Ovary (tissue), 9 donors: ENCODE data around the gene ARRDC4. TPM values are rescaled to one million over a fixed set of nuclear protein-coding genes. Genes with fewer than 3 reads are reported as not detected.

Experiments
- DNase-seq, 5 donors: peaks; one replicate each; pipeline ENCODE4 v3.0.0-alpha.2; 2019 to 2020
- H3K27ac ChIP-seq, 2 donors: fragments of 200-600 bp; one replicate each; pipeline versions ENCODE4 v1.5.1 to v1.8.0; 2019 to 2022
- H3K27me3 ChIP-seq: fragments of 200-600 bp; one replicate; pipeline ENCODE4 v1.8.0; 2022
- H3K36me3 ChIP-seq: fragments of 200-600 bp; sonication (generic); one replicate; pipeline ENCODE4 v1.5.1; 2019
- H3K4me1 ChIP-seq: one replicate; pipeline ENCODE4 v1.8.1; 2013; ENCODE audit warnings: mild to moderate bottlenecking, moderate library complexity; ENCODE audit not compliant: insufficient read depth
- H3K4me3 ChIP-seq: fragments of 200-600 bp; sonication (generic); one replicate; pipeline ENCODE4 v1.5.1; 2017
- H3K9me3 ChIP-seq, 2 donors: fragments of 200-600 bp in 1 of 2; sonication (generic) in 1 of 2; one replicate each; pipeline versions ENCODE4 v1.5.1 to v1.8.1; 2013 to 2019; ENCODE audit warnings: mild to moderate bottlenecking in 1 of 2, moderate library complexity in 1 of 2
- EP300 ChIP-seq: sonication (generic); formaldehyde crosslinking; IDR thresholded peaks from one replicate; pipeline ENCODE4 v1.6.1; 2017; ENCODE audit warnings: antibody characterized with exemption
- POLR2A ChIP-seq: fragments of 450-650 bp; IDR thresholded peaks from one replicate; pipeline ENCODE4 v1.6.1; 2017; ENCODE audit warnings: antibody characterized with exemption, mild to moderate bottlenecking, moderate library complexity
- WGBS, 3 donors: extraction: QIAGEN DNeasy Blood & Tissue Kit in 1 of 3; methylation state at CpG; one replicate each; pipeline versions ENCODE4 v1.1.5 to v1.1.7; 2013 to 2017; 5-methylcytosine and 5-hydroxymethylcytosine counted together
- intact Hi-C, 4 donors: fragments of 100-400 bp; cut with DNase I; formaldehyde crosslinking; loops; one replicate each; pipeline versions ENCODE4 v1.11.0 to v1.15.1; 2022 to 2023
- polyA plus RNA-seq, 2 donors: library from polyadenylated mRNA; stranded (reverse); fragments of 200-250 nt in 1 of 2; fragments of 350-450 nt in 1 of 2; fragmentation: Illumina TruSeq in 1 of 2; extraction: RNeasy Lipid Tissue Mini Kit (QIAGEN cat#74804) in 1 of 2; gene quantifications; one replicate each; pipeline ENCODE4 v1.2.3, GENCODE V29; 2013 to 2014
- total RNA-seq, 7 donors: library from RNA; depleted of rRNA in 2 of 7; stranded (reverse); fragments of >200 nt in 2 of 7; fragmentation: NEBNext Ultra II Directional in 3 of 7; extraction: Animal tissue kit (Norgen Biotek cat#: 25700) in 3 of 7; gene quantifications; one replicate each; pipeline versions ENCODE4 v1.1.0 to v1.2.4, GENCODE V29; 2016 to 2023
- TF ChIP-seq, protein P1 (sequence below), 3 donors: fragments of 450-650 bp in 2 of 3; fragments of 200-600 bp in 1 of 3; IDR thresholded peaks; one replicate each; pipeline versions ENCODE4 v1.5.1 to v1.8.0; 2016 to 2022; ENCODE audit warnings: antibody characterized with exemption in 3 of 3, mild to moderate bottlenecking in 1 of 3
- donor health status: DM: no; HTN: no; CAD: no; lungs with moderate emphysema.
- donor health status: DM: no; HTN: no; CAD: no.
- donor health status: Bipolar disorder and iron deficiency.
- donor health status: DM: yes; HTN: yes; CAD: no.
- donor health status: DM: no; HTN: no; CAD: no.
- donor health status: DM: yes; HTN: yes; CAD: no.

The ARRDC4 gene
- total and polyA plus RNA-seq, 9 donors, result 5.8 to 35.2 (median 18.6) TPM

- no peak for DNase-seq
- no peaks in the 10 kb centered on the region for H3K9me3 ChIP-seq
- no peaks in the 10 kb centered on the region for H3K36me3 ChIP-seq
- TF ChIP-seq, protein P1, sequence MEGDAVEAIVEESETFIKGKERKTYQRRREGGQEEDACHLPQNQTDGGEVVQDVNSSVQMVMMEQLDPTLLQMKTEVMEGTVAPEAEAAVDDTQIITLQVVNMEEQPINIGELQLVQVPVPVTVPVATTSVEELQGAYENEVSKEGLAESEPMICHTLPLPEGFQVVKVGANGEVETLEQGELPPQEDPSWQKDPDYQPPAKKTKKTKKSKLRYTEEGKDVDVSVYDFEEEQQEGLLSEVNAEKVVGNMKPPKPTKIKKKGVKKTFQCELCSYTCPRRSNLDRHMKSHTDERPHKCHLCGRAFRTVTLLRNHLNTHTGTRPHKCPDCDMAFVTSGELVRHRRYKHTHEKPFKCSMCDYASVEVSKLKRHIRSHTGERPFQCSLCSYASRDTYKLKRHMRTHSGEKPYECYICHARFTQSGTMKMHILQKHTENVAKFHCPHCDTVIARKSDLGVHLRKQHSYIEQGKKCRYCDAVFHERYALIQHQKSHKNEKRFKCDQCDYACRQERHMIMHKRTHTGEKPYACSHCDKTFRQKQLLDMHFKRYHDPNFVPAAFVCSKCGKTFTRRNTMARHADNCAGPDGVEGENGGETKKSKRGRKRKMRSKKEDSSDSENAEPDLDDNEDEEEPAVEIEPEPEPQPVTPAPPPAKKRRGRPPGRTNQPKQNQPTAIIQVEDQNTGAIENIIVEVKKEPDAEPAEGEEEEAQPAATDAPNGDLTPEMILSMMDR (IDR thresholded peaks at IDR 0.05), result no peak
- TF ChIP-seq POLR2A, result no peak
- no peak for TF ChIP-seq EP300
- no peak overlapping the region for H3K4me3 ChIP-seq
- WGBS, 3 donors, result 21 to 26% (median 25%) methylated on average over 1 of the region's 1 CpG
- H3K4me1 ChIP-seq, result no peaks in the 10 kb centered on the region
- intact Hi-C loops, result no loop called here
- H3K27ac ChIP-seq, result no peak overlapping the region
- H3K27me3 ChIP-seq, result no peaks in the 10 kb centered on the region
Observed at GRCh38 chr15:97972366-97972765, 11.9 kb downstream of the ARRDC4 start.

- 78 to 87% (median 86%) methylated on average over 8 of the region's 8 CpGs for WGBS, 3 donors
- DNase-seq, result no peak
- no peaks in the 10 kb centered on the region for H3K27me3 ChIP-seq
- TF ChIP-seq EP300 (no peak), POLR2A (no peak)
- TF ChIP-seq, protein P1 (IDR thresholded peaks at IDR 0.05), result no peak
- H3K9me3 ChIP-seq, result no peaks in the 10 kb centered on the region
- H3K27ac ChIP-seq, result no peak overlapping the region
- intact Hi-C loops, result no loop called here
- no peaks in the 10 kb centered on the region for H3K4me1 ChIP-seq
- H3K4me3 ChIP-seq, result no peak overlapping the region
- H3K36me3 ChIP-seq, result no peaks in the 10 kb centered on the region
Observed at GRCh38 chr15:97976129-97976528, 15.6 kb downstream of the ARRDC4 start.

DNA sequence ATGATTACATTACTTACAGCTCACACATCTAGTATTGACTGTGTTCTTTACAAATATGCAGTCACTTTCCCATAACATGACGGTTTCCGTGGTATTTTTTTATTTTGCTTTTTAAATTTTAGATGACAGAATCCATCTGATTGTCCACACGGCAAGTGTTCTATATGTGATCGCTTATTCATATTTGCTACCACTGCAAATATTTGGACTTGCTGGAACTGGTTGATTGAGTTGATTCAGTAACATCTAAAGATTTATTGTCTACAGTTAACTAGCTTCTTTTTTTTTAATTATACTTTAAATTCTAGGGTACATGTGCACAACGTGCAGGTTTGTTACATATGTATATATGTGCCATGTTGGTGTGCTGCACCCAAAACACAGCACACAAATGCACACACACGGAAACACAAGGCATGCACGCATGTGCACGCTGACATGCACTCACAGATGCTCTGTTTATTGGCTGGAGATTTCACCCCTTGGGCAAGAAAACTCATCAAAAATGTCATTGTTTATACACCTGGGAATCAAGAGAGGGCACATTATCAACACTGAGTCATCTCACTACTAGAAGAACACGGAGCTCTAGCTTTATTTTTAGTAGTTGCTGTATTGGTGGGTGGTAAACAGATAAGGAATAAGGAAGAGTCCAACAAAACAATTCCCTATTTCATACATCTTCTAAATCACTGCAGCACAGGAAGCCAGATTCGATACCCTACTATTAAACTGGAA is 16.4 kb downstream of the ARRDC4 start:
- H3K9me3 ChIP-seq, result no peaks in the 10 kb centered on the region
- WGBS, 3 donors, result 61 to 75% (median 68%) methylated on average over 10 of the region's 10 CpGs
- no peak overlapping the region for H3K27ac ChIP-seq
- no peaks in the 10 kb centered on the region for H3K4me1 ChIP-seq
- intact Hi-C loops, result no loop called here
- no peaks in the 10 kb centered on the region for H3K36me3 ChIP-seq
- no peaks in the 10 kb centered on the region for H3K27me3 ChIP-seq
- H3K4me3 ChIP-seq, result no peak overlapping the region
- TF ChIP-seq POLR2A, result no peak
- TF ChIP-seq, protein P1 (IDR thresholded peaks at IDR 0.05), result no peak
- no peak for TF ChIP-seq EP300
- no peak for DNase-seq

DNA sequence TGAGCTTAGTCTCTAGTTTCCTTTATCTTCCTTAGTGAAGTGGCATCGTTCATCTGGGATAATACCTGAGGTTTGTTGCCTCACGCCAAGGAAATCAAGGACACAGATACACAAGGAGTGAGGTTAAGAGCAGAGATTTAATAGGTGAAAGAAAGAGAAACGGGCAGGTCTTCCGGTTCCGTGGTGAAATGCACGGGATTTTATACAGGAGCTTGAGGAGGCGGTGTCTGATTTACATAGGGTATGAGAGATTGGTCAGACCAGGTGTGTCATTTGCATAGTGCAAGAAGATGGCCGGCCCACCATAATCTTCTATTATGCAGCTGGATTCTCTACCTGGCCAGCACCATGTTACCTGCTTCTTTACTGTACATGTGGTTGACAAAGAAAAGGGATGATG is 17.2 kb downstream of the ARRDC4 start:
- 40 to 67% (median 41%) methylated on average over 8 of the region's 8 CpGs for WGBS, 3 donors
- no peaks in the 10 kb centered on the region for H3K9me3 ChIP-seq
- no peak for TF ChIP-seq POLR2A
- TF ChIP-seq, protein P1 (IDR thresholded peaks at IDR 0.05), result no peak
- TF ChIP-seq EP300, result no peak
- no peak overlapping the region for H3K27ac ChIP-seq
- no peak for DNase-seq
- intact Hi-C loops, result no loop called here
- no peaks in the 10 kb centered on the region for H3K36me3 ChIP-seq
- no peak overlapping the region for H3K4me3 ChIP-seq
- no peaks in the 10 kb centered on the region for H3K27me3 ChIP-seq
- no peaks in the 10 kb centered on the region for H3K4me1 ChIP-seq
